GM19351 (cell line): Measurements from ENCODE around the gene FADS3.

ENCODE experiments used
- ATAC-seq: cut with Tn5 transposase; IDR thresholded peaks from one replicate; pipeline ENCODE4 v1.9.1; 2021; ENCODE audit warnings: mild to moderate bottlenecking, moderate library complexity; ENCODE audit not compliant: unreplicated experiment

FADS3 gene

DNA sequence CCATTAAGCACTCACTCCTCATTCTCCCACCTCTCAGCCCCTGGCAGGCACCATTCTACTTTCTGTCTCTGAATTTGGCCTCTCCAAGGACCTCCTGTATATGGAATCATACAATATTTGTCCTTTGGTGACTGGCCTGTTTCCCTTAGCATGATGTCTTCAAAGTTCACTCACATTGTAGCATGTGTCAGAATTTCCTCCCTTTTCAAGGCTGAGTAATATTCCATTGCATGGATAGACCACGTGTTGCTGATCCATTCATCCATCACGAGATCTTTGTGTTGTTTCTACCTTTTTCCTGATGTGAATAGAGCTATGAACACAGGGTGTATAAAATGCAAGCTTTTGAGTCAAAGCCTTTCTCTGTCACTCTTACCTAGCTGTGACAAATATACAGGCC lies 51.6 kb downstream of the FADS3 start:
- no peak for ATAC-seq

DNA sequence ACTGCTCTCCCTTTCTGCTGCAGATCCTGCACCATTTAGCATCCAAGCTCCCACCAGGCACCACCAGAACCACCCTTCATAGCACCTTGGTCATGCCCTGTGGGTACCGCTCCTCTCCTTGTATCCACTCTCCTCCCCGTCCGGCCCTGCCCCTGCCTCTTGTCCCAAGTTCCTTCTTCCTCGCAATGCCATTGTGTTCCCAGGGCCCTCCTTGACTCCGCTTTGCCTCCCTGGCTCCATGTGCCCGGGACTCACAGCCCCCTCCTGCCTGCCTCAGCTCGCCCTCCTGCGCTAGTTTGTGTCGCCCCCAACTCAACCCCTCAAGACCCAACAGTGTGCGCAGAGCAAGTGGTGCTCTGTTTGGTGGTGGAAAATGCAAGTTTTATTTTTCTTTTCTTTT lies 52.4 kb downstream of the FADS3 start:
- ATAC-seq = no peak

DNA sequence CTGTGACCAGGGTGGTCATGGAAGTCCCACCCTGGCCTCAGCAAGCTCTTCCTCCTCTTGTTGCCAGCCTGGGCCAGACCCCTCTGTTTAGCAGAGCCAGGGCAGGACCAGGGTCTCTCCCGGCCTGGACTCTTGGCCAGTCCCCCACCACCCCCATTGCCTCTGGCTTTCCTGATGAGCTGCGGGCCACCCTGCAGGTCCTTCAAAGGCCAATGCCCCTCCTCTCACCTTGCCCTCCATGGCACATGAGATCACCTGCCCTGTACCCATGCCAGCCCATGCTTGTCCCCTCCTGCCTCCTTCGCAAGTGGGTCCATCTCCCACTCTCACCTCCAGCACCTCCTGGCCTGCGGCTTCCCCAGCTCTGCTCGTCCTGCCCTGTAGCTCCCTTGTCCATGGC lies 52.8 kb downstream of the FADS3 start:
- no peak for ATAC-seq

DNA sequence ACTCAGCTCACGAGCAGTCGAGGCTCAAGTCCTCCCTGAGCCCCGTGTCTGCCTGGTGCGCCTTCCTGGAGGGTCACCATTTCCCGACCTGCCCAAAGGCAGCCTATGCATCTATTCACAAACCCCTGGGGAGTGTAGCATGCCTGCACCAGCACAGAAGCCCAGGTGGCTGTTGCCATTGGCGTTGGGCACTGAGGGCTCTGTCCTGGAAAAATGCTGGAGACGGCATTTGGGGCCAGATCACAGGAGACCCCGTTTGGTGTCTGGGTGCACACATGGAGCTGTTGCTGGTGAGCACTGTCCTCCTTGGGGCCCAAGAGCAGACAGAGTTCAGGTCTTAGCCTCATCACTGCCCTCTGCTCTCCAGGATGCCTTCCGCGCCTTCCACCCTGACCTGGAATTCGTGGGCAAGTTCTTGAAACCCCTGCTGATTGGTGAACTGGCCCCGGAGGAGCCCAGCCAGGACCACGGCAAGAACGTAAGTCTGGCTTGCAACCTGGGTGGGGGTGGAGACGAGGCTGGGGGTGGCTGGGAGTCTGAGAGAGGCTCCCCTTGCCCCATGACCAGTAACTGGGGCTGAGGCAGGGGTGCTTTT lies 53.8 kb downstream of the FADS3 start:
- ATAC-seq = no peak

DNA sequence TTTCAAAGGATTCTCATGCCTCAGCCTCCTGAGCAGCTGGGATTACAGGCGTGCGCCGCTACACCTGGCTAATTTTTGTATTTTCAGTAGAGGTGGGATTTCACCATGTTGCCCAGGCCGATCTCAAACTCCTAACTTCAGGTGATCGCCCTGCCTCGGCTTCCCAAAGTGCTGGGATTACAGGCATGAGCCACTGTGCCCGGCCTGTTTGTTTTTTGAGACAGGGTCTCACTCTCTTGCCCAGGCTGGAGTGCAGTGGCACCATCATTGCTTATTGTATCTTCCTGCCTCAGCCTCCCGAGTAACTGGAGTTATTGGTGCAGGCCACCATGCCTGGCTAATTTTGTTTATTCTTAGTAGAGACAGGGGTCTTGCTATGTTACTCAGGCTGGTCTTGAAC lies 55.2 kb downstream of the FADS3 start:
- no peak for ATAC-seq

DNA sequence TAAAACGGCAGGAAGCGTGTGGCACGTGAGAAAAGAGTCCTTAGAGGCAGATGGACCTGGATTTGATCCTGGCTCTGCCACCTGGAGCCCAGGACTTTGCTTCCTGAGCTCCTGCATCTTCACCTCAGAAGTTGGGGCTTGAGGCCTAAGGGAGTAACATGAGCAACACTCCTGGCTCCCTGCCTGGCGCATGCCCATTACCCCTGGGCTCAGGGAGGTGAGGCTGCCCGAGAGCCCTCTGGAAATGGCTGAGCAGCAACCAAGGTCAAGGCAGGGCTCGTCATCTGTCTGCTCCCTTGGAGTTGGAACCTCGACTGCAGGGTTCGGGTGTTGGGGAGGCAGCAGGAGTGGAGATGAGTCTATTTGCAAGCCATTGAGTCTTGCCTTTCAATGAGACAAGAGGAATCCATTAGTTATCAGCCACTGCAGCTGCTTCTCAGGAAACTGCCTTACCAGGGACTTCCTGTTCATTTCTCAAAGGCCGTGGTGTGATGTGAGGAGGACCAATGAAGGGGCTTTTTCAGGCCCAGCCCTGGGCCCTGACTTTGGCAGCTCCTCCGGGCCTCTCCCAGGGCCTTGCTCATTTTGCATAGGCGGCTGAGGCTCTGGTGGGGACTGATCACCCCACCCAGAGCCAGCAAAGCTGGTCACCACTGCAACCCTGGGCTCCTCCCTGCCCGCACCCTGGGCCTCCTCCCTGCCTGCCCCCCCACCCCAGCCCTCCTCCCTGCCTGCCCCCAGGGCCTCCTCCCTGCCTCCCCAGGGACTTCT lies 56.9 kb downstream of the FADS3 start:
- peak; percentile 96 for ATAC-seq

DNA sequence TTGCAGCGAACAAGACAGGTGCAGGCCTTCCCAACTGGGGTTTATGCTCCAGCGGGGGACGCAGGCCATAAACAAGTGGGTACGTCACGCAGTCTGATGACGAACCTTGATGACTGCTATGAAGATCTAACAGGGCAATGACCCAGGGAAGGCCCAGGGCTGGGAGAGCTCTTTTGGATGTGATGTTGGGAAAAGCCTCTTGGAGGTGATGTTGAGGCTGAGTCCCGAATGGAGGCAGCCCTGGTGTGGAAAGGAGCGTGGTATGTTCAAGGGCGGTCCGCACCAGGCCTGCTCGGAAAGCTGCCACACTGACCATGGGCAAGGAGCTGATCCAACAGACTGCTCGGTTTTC lies 57.4 kb downstream of the FADS3 start:
- no peak for ATAC-seq

DNA sequence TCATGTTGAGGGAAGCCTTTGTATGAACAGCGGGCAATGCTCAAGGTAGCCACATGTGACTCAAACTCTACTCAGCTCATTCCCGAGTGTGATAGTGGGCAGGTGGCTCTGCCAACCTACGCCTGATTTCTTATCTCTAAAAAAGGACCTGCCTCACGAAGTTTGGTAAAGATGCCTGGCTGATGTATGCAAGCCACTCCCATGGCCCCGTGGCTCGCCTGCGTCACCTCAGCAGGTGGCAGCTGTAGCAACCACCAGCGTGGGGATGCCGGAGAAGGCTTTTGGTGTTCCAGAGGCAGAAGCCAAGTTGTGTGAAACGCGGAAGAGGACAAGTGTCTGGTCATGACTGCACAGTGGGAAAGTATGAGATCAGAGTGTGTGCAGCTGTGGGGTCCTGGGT lies 57.9 kb downstream of the FADS3 start:
- ATAC-seq = no peak

DNA sequence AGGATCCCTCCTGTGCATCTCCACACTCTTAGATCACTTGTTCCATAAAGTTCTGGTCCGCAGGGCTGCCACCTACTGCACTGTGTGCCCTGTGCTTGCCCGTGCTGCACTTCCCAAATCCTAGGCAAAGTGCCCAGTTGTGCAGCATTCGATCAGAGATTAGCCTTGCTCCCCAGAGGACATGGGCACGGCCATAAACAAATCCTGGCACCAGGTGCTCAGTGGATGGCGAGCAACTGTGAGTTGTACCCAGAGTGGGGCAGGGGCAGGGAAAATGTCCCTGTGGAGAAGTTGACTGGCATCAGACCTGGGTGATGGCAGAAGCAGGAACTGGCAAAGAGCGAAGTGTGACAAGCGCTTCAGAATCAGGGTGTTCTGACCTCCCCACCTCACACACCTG lies 58.6 kb downstream of the FADS3 start:
- no peak for ATAC-seq

DNA sequence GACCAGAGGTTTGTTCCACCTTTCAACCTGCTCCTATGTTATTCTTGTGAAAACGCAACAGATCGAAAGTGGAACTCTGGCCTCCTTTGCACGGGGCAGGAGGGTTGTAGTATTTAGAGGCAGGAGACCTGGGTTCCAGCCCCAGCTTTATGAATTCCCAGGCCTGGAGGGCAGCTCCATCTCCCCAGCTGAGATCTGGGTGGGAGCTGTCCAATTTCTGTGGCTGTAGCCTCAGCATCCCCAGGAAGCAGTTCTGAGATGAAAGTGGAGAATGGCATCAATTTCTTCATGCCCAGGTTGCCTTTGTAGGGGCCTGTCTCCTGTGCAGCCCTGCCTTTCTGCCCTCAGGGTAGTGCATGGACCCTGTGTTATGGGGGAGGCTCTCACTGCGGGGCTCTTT lies 59.1 kb downstream of the FADS3 start:
- no peak for ATAC-seq

DNA sequence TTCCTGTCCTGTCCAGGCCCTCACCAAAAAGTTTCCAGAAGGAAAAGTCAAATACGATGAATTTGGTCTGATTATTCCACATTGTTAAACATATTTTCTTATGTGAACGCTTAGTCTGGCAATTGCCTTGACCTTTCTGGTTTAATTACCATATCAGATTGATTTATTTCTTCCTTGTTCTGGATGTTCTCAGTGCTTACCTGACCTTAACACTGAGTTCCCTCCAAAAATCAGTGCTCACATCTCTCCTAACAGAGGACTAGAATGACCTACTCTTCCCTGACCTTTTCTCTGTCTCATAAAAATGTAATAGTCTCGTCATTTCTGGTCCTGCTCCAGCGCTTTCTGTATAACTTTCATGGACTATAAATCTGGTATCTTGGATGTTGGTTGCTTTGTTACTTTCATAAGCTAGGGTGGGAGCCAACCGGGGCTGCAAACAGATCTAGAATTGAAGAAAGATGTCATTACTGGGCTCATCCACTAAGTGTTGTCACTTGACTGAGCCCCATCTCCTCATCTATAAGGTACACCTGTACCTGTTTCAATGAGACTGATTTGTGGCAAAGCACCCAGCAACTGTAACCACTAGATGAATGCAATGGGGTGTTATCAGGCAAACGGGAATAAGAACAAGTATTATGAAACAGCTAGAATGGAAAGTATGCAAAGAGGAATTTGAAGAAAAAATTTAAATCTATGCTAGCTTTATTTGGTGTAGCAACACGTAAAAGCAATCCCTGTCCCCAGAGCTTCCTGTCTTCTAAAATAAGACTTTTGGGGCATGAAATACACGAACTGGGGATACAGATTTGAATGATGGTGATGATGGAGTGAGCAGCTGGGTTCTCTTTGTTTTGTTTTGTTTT lies 60.9 kb downstream of the FADS3 start:
- ATAC-seq = no peak

DNA sequence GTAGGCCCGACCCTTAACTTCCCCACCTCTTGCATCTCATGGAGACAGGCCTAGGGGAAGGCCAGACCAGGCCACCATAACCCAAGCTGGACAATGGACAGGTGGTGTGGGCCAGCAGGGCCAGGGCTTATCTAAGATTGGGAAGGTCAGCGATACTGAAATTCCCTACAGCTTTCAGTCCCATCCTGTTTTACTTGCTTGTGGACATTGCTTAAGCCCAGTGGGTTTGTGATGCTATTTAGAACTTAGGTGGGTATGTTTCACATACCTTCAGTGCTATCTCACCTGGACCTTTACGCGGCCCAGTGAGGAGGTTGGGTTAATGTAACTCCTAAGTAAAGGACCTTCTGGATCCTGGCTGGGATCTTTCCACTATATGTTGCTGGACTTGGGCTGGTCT lies 61.5 kb downstream of the FADS3 start:
- no peak for ATAC-seq

DNA sequence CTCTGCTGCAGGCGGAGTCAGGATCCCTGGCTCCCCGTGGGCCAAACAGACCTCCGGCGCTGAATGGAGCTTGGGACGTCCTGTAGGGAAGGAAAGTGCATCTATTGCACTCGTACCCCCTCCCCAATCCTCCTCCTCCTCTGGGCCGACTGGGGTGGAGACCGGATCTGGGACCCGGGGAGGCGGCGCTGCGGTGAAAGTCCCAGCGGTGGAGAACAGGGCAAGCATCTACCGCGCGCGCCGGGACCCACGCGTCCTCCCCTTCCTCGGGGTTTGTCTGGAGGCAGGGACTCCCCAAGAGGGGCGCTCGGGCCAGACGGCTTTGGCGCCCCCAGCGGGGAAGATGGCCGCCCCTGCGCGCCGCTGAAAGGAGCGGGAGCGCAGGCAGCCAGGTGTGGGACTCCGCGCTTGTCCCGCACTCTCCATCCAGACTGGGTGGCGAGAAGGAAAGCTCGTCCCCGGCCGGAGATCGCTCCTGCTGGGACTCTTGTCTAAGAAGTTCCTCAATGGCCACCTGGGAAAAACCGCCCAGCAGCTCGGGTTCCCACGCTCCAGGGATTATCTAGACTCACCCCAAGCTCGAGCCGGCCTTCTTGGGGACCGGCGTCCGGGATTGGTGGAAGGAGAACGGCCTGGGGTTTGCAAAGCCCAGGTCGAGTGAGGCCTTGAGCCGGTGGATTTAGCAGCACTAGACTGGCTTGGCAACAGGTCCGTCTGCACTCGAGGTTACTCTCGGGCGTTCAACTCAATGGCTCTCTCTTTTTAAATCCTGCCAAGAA lies 62.5 kb downstream of the FADS3 start:
- ATAC-seq = no peak

DNA sequence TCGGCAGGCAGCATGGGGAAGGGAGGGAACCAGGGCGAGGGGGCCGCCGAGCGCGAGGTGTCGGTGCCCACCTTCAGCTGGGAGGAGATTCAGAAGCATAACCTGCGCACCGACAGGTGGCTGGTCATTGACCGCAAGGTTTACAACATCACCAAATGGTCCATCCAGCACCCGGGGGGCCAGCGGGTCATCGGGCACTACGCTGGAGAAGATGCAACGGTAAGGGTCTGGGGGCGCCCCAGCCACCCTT lies 63.0 kb downstream of the FADS3 start:
- ATAC-seq = no peak

DNA sequence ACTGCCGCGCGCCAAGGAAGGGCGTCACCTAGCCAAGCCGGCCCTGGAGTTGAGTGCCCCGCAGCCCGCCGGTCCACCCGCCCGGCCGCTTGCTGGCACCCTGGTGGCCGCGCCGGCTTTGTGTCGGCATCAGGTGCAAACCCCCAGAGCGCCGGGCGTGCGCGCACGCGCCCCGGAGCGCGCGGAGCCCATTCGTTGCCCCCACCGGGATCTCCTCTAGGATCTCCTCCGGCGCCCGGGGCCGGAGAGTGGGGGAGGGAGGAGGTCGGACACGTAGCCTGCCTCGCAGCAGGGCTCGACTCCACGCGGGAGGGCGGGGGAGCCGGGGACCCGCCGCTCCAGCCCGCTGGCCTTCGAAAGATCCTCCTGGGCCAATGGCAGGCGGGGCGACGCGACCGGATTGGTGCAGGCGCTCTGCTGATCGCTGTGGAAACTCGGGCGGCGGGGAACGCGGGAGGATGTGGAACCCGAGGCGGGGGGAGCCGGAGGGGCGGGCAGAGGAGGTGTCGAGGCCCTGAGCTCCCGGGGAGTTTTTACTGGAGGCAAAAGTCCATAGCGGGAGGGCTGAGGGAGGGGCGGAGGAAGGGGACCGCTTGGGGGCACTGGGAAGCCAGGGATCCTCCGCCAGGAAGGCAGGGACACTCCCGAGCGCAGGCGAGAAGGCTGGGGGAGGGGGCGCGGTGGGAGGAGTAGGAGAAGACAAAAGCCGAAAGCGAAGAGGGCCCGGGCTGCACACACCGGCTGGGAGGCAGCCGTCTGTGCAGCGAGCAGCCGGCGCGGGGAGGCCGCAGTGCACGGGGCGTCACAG lies 63.6 kb downstream of the FADS3 start, which contains the start of gene FADS2:
FADS2 (plus strand) TSS at position 730 of the 808 bp plus-strand sequence. CDS start 91 bp downstream, outside the sequence.
- peak; percentile 77 for ATAC-seq

DNA sequence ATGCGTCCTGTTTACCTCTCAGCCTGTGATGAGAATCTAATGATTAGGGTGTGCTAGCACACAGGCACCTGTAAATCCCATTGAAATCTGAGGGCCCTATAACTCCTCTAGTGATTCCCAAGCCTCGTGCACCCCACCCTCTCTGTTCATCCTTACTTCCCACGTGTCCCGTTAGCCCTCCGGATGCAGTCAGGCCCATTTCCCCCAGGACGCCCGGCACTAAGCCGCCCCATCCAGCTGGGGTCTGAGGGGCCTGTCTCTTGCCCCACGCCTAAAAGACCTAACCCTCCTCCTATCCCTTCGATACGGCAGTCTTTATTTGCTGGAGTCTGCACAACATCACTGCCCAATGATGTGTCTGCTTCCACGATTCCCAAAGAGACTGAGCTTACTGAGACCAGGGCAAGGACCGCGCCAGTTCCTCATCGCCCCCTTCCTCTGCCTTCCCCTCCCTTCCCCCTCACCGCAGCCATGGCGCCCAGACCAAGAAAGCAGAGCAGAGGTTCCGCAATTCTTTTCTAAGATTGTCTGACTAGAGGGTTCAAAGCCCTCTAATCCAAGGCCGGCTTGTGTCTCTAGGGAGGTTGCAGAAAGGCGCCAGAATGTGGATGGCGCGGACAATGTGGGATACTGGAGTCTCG lies 64.3 kb downstream of the FADS3 start:
- ATAC-seq = peak; percentile 5
